ENCODE results near the gene GPM6B. TPM values are rescaled to one million over a fixed set of nuclear protein-coding genes. Genes with fewer than 3 reads are reported as not detected.

Gene GPM6B
- total and polyA plus RNA-seq, 7 donors = 1.1 to 3.9 (median 2.5) TPM

GRCh38 chrX:13756381-13756780, 60.5 kb downstream of the GPM6B start:
- Histone ChIP-seq H3K4me1 (no peaks in the 10 kb centered on the region), H3K4me3 (no peak overlapping the region), H3K9me3 (no peaks in the 10 kb centered on the region), H3K27ac (no peak overlapping the region), H3K27me3 (ENCODE audit: insufficient read depth in 3 of 3, low read length in 2 of 3) (no peaks in the 10 kb centered on the region), H3K36me3 (ENCODE audit: insufficient read depth in 1 of 2, low read depth in 1 of 2) (peaks cover 0 to 75% of the 10 kb centered on the region in 2 donors)
- DNase-seq (no peak), ATAC-seq (no peak)
- no peak for TF ChIP-seq CTCF (IDR thresholded peaks at IDR 0.05)
- 91 to 97% (median 94%) methylated on average over 4 of the region's 4 CpGs for WGBS, 3 donors
- intact Hi-C loops (cut with DNase I) = no loop called here

DNA sequence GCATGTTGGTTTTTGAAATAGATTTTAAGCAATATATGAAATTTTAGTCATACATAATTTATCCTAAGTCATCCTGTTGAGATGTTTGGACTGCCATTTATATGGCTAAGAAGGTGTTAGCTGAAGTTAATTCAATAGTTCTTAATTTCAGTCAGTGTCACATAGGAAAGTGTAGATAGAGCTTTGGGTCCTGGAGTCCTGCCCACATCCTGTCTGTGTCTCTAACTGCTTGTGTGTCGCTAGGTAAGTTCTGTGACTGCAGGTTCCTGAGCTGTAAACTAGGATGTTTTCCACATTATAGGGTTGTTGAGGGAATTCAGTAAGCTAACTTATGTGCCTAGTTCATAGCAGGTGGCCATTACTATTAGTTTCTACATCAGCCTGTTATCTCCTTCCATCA, 61.6 kb downstream of the GPM6B start:
- Histone ChIP-seq H3K4me3 (no peak overlapping the region), H3K4me1 (no peaks in the 10 kb centered on the region), H3K27me3 (ENCODE audit: insufficient read depth in 3 of 3, low read length in 2 of 3) (no peaks in the 10 kb centered on the region), H3K36me3 (ENCODE audit: insufficient read depth in 1 of 2, low read depth in 1 of 2) (peaks cover 0 to 67% of the 10 kb centered on the region in 2 donors), H3K9me3 (no peaks in the 10 kb centered on the region), H3K27ac (no peak overlapping the region)
- DNase-seq = no peak
- no peak for ATAC-seq
- no peak for TF ChIP-seq CTCF (IDR thresholded peaks at IDR 0.05)
- intact Hi-C loops (cut with DNase I) = no loop called here
- WGBS, 3 donors = 79 to 85% (median 84%) methylated on average over 1 of the region's 1 CpG

DNA sequence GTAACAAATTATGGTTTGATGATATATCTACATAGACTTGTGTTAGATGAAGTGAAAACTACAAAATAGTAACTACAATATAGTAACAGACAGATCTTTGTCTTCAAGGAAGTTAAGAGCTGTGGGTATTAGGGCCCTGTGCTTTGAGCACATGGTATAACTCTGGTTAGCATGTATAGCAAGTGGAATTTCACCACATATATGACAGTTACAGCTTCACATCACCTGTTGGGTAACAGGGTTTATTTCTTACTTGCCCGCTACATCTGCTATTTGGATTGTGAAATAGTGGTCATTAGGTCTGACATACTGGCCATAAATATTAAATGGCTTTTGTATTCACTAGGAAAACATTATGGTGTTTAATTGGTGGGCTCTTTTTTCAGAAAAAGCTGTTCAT, 62.1 kb downstream of the GPM6B start:
- H3K27me3 ChIP-seq (ENCODE audit: insufficient read depth in 3 of 3, low read length in 2 of 3) = no peaks in the 10 kb centered on the region
- H3K36me3 ChIP-seq (ENCODE audit: insufficient read depth in 1 of 2, low read depth in 1 of 2) = peaks cover 0 to 67% of the 10 kb centered on the region in 2 donors
- no peaks in the 10 kb centered on the region for H3K9me3 ChIP-seq
- no peak overlapping the region for H3K27ac ChIP-seq
- no peak for DNase-seq
- intact Hi-C loops (cut with DNase I) = loop anchor here (5.0 kb wide), 2 partner anchors 97 to 278 kb away; no protein-coding TSS in a partner anchor
- no peak overlapping the region for H3K4me3 ChIP-seq
- TF ChIP-seq CTCF (IDR thresholded peaks at IDR 0.05) = no peak
- 89 to 97% (median 92%) methylated on average over 1 of the region's 1 CpG for WGBS, 3 donors
- no peak for ATAC-seq
- H3K4me1 ChIP-seq = no peaks in the 10 kb centered on the region

DNA sequence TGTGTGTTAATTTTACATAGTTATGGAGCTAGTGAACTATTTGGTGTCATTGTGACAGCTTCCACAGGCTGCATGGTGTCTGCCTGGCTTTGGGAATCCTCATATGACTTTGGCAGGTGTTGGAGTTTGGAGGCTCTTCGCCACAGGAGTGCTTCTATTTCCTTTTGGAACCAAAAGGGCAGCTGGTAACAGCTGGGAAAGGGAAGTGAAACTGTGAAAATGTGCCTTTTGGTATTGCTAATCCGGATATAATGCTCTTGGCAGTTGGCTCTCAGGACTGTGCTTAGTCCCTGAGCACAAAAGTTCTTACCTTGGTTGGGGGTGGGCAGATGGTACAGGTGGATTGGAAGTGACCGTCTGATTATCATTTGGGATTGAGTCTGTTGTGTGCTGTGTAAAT, 64.2 kb downstream of the GPM6B start:
- no peak overlapping the region for H3K4me3 ChIP-seq
- no peak for TF ChIP-seq CTCF (IDR thresholded peaks at IDR 0.05)
- intact Hi-C loops (cut with DNase I) = loop anchor here (5.0 kb wide), 2 partner anchors 95 to 280 kb away; no protein-coding TSS in a partner anchor
- H3K36me3 ChIP-seq (ENCODE audit: insufficient read depth in 1 of 2, low read depth in 1 of 2) = peaks cover 0 to 55% of the 10 kb centered on the region in 2 donors
- no peak overlapping the region for H3K27ac ChIP-seq
- no peaks in the 10 kb centered on the region for H3K27me3 ChIP-seq (ENCODE audit: insufficient read depth in 3 of 3, low read length in 2 of 3)
- no peaks in the 10 kb centered on the region for H3K4me1 ChIP-seq
- no peak for ATAC-seq
- WGBS, 3 donors = 14 to 30% (median 22%) methylated on average over 3 of the region's 3 CpGs
- no peaks in the 10 kb centered on the region for H3K9me3 ChIP-seq
- DNase-seq = no peak

- WGBS, 3 donors = 46 to 67% (median 60%) methylated on average over 3 of the region's 3 CpGs
- ATAC-seq = no peak
- no peak for TF ChIP-seq CTCF (IDR thresholded peaks at IDR 0.05)
- no peak overlapping the region for H3K27ac ChIP-seq
- H3K9me3 ChIP-seq = no peaks in the 10 kb centered on the region
- intact Hi-C loops (cut with DNase I) = loop anchor here (5.0 kb wide), 2 partner anchors 95 to 280 kb away; no protein-coding TSS in a partner anchor
- H3K4me1 ChIP-seq = no peaks in the 10 kb centered on the region
- no peak overlapping the region for H3K4me3 ChIP-seq
- no peak for DNase-seq
- H3K36me3 ChIP-seq (ENCODE audit: insufficient read depth in 1 of 2, low read depth in 1 of 2) = peaks cover 0 to 52% of the 10 kb centered on the region in 2 donors
- H3K27me3 ChIP-seq (ENCODE audit: insufficient read depth in 3 of 3, low read length in 2 of 3) = no peaks in the 10 kb centered on the region
Observed at GRCh38 chrX:13752141-13752540, 64.8 kb downstream of the GPM6B start.

Measured in psoas muscle (tissue), 8 donors.